Measurements from ENCODE around the gene ESYT2.
A peak's percentile ranks its signal among the peaks of the same experiment; 100 is the strongest.

The ESYT2 gene

GRCh38 chr7:158796667-158797066, 32.6 kb downstream of the ESYT2 start:
- no peak for DNase-seq

- no peak for DNase-seq
Measured at GRCh38 chr7:158795272-158795671, 34.0 kb downstream of the ESYT2 start.

DNA sequence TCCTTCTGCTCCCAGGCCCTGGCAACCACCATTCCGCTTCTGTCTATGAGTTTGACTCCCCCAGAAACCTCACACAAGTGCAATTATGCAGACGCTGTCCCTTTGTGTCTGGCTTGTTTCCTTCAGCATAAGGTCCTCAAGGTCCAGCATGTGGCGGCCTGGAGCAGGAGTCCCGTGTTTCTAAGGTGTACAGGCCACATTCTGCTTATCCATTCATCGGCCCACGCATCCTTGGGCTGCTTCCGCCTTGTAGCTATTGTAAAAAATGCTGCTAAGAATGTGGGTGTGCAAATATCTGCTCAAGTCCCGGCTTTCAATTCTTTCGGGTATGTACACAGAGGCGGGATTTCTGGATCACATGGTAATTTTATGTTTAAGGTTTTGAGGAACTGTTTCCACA, 38.2 kb downstream of the ESYT2 start:
- no peak for DNase-seq

GRCh38 chr7:158789842-158790241, 39.5 kb downstream of the ESYT2 start:
- DNase-seq: no peak

- no peak for DNase-seq
Measured at GRCh38 chr7:158786898-158787297, 42.4 kb downstream of the ESYT2 start.

GRCh38 chr7:158784270-158784669, 45.0 kb downstream of the ESYT2 start:
- no peak for DNase-seq

DNA sequence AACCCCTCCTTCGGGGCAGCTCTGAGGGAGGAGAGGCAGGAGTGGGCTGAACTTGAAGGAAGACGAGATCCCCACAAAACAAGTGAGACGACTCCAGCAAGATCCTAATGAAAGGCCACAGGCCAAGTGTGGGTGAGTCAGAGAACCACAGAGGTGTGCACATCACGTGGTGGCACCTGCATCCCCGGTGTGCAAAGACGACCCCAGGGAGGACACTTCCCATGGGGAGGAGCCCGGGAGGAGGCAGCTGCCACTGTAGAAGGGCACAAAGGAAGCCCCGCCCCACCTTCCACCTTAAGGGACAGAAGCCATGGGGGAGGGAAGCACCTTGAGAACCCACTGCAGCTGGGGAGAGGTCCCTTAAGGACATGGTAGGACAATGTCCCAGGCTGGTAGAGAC, 45.7 kb downstream of the ESYT2 start:
- DNase-seq: no peak

DNA sequence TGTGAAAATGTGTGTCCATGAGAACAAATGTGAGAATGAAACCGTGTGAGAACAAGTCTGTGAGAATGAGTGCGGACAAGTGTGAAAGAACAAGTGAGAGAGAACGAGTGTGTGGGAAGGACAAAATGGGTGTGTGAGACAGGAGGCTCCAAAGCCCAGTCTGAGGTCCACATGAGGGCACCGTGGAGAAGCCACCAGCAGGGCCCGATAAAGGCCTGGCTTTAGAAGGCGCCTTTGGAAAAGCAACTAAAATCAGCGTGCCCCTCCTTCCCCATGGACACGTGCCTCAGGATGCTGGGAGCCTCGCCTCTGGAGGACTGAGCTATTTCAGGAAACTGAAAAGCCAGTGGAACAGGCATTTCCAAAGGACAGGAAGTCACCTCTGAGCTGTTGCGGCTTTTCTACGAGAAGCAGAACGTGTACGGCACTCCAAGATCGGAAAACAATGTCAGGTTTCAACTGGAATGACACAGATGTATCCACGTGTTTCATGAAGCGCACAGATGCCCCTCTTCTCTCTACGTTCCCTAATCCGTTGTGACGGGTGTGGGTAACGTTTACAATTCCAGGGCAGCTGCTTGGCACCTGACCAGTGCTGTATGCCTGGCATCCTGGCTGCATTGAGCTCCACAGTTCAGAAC, 46.4 kb downstream of the ESYT2 start:
- peak; percentile 3 to 4 for DNase-seq

GRCh38 chr7:158781974-158782664, 47.2 kb downstream of the ESYT2 start:
- no peak for DNase-seq

GRCh38 chr7:158781217-158781973, 47.9 kb downstream of the ESYT2 start:
- DNase-seq: no peak

DNA sequence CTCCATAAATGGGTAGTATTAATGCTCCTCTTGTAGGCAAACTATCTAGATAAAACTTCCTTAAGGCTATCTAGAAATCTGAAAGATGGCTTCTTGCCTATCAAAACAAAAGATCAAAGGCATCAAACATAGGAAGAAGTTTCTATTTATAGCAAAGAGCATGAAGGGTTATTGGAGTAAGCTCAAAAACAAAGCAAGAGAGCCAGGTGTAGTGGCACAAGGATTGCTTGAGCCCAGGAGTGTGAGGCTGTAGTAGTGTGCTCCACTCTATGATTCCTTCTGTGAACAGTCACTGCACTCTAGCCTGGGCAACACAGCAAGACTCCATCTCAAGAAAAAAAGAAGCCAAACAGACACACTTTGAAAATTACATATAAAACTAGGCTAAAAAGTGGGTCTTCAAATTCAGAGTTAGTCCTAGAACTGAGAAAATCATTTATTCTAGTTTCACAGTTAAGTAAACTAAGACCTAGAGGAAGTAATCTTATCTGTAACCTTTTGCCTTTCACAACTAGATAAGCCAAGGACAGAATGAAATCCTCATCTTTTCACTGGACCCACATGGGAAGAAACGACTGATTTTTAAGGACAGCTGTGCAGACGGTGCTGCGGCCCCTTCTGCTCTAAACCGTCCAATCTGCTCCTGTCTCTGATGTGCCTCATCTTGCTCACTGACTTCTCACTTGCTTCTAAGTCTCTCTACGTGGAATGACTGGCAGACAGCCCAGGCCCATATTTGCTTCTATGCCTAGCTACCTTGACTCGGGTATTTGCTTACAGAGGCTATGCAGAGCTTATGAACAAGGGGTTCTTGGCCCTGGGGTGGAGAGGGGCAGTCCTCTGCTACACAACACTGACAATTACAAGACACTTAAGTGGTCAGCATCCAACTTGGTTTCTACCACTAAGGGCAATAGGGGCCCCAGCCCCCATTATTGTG, 50.0 kb downstream of the ESYT2 start:
- no peak for DNase-seq

DNA sequence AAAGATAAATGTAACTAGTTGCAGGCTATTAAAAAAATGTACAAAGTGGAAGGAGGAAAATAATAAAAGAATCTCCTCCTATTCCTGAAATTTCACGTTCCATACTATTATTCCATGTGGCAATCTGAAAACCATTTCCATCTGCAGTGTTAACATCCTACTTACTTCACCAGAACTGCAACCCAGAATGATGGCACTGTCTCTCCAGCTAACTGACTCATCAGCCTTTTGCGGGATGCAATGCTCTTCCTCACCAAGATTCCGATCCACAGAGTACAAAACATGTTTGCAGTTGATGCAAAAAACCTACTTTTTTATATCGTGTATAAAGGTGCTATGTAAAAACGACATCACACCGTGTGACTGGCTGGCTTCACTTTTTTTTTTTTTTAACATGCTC, 50.8 kb downstream of the ESYT2 start:
- DNase-seq: no peak

DNA sequence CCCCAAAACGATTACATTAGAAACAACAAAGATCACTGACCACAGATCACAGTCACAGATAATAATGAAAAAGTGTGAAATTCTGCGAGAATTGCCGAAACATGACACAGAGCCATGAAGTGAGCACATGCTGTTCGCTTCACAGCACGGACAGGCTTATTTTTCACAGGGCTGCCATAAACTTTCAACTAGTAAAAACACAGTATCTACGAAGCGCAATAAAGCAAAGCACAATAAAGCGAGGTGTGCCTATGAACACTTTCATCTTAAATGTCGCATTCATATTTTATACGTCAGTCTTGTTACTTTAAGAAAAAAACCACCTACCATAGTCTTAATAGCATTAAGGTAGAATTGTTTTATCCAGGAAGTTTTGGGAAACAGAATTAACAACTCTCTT, 51.5 kb downstream of the ESYT2 start:
- no peak for DNase-seq

- no peak for DNase-seq
Measured at GRCh38 chr7:158776474-158776873, 52.8 kb downstream of the ESYT2 start.

- DNase-seq: no peak
Measured at GRCh38 chr7:158774952-158775351, 54.4 kb downstream of the ESYT2 start.

DNA sequence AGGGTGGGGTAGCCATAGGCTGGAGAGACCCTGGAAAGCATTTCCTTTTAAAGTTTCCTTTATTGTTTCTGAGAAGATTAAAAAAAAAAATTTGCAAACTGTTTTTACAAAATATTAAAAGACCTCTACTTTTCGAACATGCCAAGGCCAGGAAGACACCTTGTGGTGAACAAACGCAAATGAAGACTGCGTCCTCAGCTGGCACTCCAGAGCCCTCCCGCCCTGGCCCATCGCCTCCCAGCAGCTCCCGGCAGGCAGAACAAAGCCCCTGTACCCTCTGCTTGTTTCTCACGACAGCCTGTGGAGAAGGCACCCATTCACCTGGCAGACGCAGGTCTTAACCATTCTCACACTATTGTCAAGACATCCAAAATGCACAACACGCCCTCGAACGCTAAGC, 56.4 kb downstream of the ESYT2 start:
- no peak for DNase-seq

GRCh38 chr7:158771213-158771834, 58.0 kb downstream of the ESYT2 start:
- DNase-seq: no peak

GRCh38 chr7:158767707-158768106, 61.6 kb downstream of the ESYT2 start:
- DNase-seq: no peak

- DNase-seq: no peak
Measured at GRCh38 chr7:158766570-158767281, 62.6 kb downstream of the ESYT2 start.

DNA sequence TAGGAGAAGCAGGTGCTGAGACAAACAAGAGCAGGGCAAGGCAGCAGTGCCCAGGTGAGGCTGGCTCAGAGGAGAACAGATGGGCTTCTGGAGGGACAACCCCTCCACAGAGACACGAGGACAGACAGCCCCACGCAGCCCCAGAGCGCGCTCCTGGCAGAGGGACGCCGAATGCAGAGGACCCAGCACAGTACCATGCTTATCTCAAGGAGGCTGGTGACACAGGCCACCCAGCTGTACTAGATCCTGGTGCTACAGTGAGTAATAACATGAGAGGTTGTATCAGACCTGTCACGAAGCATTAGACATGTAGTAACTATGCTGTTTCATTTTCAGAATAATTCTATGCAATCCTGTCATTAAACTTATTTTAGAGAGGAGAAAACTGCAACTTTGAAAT, 64.3 kb downstream of the ESYT2 start:
- no peak for DNase-seq

GRCh38 chr7:158763454-158764033, 65.8 kb downstream of the ESYT2 start:
- DNase-seq: no peak
